ENCODE measurements around the gene RPS6KB1. TPM values are rescaled to one million over a fixed set of nuclear protein-coding genes. Genes with fewer than 3 reads are reported as not detected.
"Not testable (repeated sequence)": the region's sequence is repeated elsewhere in the genome, so short reads cannot be mapped to it uniquely, and the experiment has no call there.

Gene RPS6KB1
- 10 to 100 TPM; 13.7 to 28.2 (median 21.0) TPM for polyA plus RNA-seq (ENCODE audit: low read depth in 6 of 6)

- DNase-seq (peak; percentile 97), ATAC-seq (ENCODE audit: low read depth in 2 of 2) (peak; percentile 90)
- peaks cover 5 to 14% of the 10 kb centered on the region in 2 donors for H3K36me3 Mint-ChIP-seq
- no peaks in the 10 kb centered on the region for H3K9me3 Mint-ChIP-seq
- H3K27me3 Mint-ChIP-seq, result no peaks in the 10 kb centered on the region
- peak within 1 kb of the TSS; percentile 99 to 100 (median 99) for H3K27ac Mint-ChIP-seq
- H3K4me3 Mint-ChIP-seq, result peak within 1 kb of the TSS; percentile 98 to 100 (median 100)
- H3K4me1 Mint-ChIP-seq, result peaks cover 43 to 60% (median 58%) of the 10 kb centered on the region in 3 donors
Observed at GRCh38 chr17:59892924-59893675, at the start of gene RPS6KB1, which contains the start of gene TUBD1. TSS of gene RPS6KB1 (plus strand) at chr17:59893121. CDS start at chr17:59893185, 64 bp downstream. TSS of gene TUBD1 (minus strand) at chr17:59892943. CDS start at chr17:59891002, 1,941 bp downstream.

DNA sequence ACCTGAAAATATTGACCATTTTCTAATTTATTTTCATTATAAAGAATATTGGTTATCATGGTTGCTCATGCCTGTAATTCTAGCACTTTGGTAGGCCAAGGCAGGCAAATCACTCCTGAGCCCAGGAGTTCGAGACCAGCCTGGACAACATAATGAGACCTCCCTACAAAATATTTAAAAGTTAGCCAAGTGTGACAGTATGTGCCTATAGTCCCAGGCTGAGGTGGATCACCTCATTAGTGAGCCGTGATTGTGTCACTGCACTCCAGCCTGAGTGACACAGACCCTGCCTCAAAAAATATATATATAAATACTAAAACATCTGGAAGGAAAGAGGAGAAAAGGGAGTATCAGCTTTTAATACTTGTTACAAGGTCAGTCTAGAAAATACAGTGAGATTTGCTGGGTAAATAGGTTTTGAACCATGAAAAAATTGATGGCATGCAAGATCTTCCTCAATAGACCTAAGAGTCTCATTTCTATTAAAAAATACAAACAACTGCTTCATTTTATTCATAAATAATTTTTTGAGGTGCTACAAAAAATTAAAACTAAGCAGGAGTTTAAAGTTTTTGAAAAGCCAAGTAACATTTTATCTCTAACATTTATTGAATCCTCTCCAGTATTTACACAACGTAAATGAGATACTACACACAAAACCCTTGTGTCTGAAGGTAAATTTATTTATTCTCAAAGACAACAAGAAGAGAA lies 47.9 kb upstream of the RPS6KB1 start:
- DNase-seq, result no peak
- peak overlapping the region in 4 of 6 donors; percentile 60 to 83 (median 73) for H3K27ac Mint-ChIP-seq
- peaks cover 0 to 12% of the 10 kb centered on the region in 2 donors for H3K36me3 Mint-ChIP-seq
- H3K4me1 Mint-ChIP-seq, result peaks cover 28 to 63% (median 29%) of the 10 kb centered on the region in 3 donors
- no peaks in the 10 kb centered on the region for H3K9me3 Mint-ChIP-seq
- H3K4me3 Mint-ChIP-seq, result no peak overlapping the region
- no peak for ATAC-seq (ENCODE audit: low read depth in 2 of 2)
- H3K27me3 Mint-ChIP-seq, result no peaks in the 10 kb centered on the region

GRCh38 chr17:59845595-59846393 lies 47.1 kb upstream of the RPS6KB1 start:
- H3K4me3 Mint-ChIP-seq, result peak overlapping the region in 5 of 8 donors; percentile 10 to 63 (median 28)
- H3K27me3 Mint-ChIP-seq, result no peaks in the 10 kb centered on the region
- peaks cover 0 to 4% of the 10 kb centered on the region in 2 donors for H3K36me3 Mint-ChIP-seq
- H3K9me3 Mint-ChIP-seq, result no peaks in the 10 kb centered on the region
- H3K4me1 Mint-ChIP-seq, result peaks cover 28 to 59% (median 29%) of the 10 kb centered on the region in 3 donors
- H3K27ac Mint-ChIP-seq, result peak overlapping the region; percentile 22 to 93 (median 77)
- DNase-seq (no peak), ATAC-seq (ENCODE audit: low read depth in 2 of 2) (peak; percentile 44 to 53)

GRCh38 chr17:59846394-59847165 lies 46.3 kb upstream of the RPS6KB1 start:
- H3K4me3 Mint-ChIP-seq, result peak overlapping the region in 5 of 8 donors; percentile 10 to 63 (median 34)
- H3K27ac Mint-ChIP-seq, result peak overlapping the region; percentile 58 to 93 (median 77)
- H3K4me1 Mint-ChIP-seq, result peaks cover 28 to 57% (median 29%) of the 10 kb centered on the region in 3 donors
- ATAC-seq (ENCODE audit: low read depth in 2 of 2) (peak; percentile 92 to 93), DNase-seq (peak; percentile 27)
- no peaks in the 10 kb centered on the region for H3K9me3 Mint-ChIP-seq
- H3K36me3 Mint-ChIP-seq, result peaks cover 0 to 4% of the 10 kb centered on the region in 2 donors
- H3K27me3 Mint-ChIP-seq, result no peaks in the 10 kb centered on the region

DNA sequence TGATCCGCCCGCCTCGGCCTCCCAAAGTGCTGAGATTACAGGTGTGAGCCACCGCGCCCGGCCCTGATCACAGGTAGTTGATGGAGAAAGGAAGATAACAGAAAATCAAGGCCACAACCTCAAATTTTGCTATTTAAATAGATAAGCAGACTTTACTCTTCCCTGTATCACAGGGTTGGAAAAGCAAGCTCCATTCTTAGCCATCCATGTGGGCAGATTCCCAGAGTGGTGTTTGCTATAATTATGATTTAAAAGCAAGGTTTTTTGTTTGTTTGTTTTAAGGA lies 44.6 kb upstream of the RPS6KB1 start:
- DNase-seq (no peak), ATAC-seq (ENCODE audit: low read depth in 2 of 2) (no peak)
- peaks cover 28 to 62% (median 30%) of the 10 kb centered on the region in 3 donors for H3K4me1 Mint-ChIP-seq
- no peaks in the 10 kb centered on the region for H3K27me3 Mint-ChIP-seq
- peak overlapping the region in 2 of 6 donors; percentile 83 for H3K27ac Mint-ChIP-seq
- H3K4me3 Mint-ChIP-seq, result peak overlapping the region in 1 of 8 donors; percentile 55
- H3K36me3 Mint-ChIP-seq, result no peaks in the 10 kb centered on the region
- H3K9me3 Mint-ChIP-seq, result no peaks in the 10 kb centered on the region

DNA sequence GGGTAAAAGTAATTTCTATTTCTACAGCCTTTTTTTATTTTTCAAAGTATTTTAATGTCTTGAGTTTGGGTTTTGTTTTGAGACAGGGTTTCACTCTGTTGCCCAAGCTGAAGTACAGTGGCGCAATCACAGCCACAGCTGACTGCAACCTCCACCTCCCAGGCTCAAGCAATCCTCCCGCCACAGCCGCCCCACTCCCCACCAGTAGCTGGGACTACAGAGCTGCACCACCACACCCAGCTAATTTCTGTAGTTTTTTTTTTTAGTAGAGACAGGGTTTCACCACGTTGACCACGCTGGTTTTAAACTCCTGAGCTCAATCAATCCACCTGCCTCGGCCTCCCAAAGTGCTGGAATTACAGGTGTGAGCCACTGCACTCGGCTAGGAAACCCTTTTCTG lies 44.1 kb upstream of the RPS6KB1 start:
- H3K9me3 Mint-ChIP-seq, result no peaks in the 10 kb centered on the region
- H3K4me3 Mint-ChIP-seq, result peak overlapping the region; percentile 7 to 82 (median 40)
- peaks cover 32 to 62% (median 34%) of the 10 kb centered on the region in 3 donors for H3K4me1 Mint-ChIP-seq
- no peak for DNase-seq
- peak; percentile 24 to 44 for ATAC-seq (ENCODE audit: low read depth in 2 of 2)
- no peaks in the 10 kb centered on the region for H3K27me3 Mint-ChIP-seq
- H3K36me3 Mint-ChIP-seq, result no peaks in the 10 kb centered on the region
- H3K27ac Mint-ChIP-seq, result peak overlapping the region in 5 of 6 donors; percentile 32 to 88 (median 67)

DNA sequence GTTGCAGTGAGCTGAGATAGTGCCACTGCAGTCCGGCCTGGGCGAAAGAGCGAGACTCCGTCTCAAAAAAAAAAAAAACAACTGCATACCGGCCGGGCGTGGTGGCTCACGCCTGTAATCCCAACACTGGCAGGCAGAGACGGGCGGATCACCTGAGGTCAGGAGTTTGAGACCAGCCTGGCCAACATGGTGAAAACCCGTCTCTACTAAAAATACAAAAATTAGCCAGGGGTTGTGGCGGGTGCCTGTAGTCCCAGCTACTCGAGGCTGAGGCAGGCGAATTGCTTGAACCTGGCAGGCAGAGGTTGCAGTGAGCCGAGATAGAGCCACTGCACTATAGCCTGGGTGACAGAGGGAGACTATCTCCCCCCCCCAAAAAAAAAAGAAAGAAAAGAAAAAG lies 42.6 kb upstream of the RPS6KB1 start:
- H3K27me3 Mint-ChIP-seq; H3K9me3 Mint-ChIP-seq; H3K36me3 Mint-ChIP-seq; H3K4me3 Mint-ChIP-seq; DNase-seq; ATAC-seq (ENCODE audit: low read depth in 2 of 2): not testable (repeated sequence)
- peak overlapping the region in 1 of 6 donors; percentile 49 for H3K27ac Mint-ChIP-seq
- peaks cover 32 to 57% (median 33%) of the 10 kb centered on the region in 3 donors for H3K4me1 Mint-ChIP-seq

DNA sequence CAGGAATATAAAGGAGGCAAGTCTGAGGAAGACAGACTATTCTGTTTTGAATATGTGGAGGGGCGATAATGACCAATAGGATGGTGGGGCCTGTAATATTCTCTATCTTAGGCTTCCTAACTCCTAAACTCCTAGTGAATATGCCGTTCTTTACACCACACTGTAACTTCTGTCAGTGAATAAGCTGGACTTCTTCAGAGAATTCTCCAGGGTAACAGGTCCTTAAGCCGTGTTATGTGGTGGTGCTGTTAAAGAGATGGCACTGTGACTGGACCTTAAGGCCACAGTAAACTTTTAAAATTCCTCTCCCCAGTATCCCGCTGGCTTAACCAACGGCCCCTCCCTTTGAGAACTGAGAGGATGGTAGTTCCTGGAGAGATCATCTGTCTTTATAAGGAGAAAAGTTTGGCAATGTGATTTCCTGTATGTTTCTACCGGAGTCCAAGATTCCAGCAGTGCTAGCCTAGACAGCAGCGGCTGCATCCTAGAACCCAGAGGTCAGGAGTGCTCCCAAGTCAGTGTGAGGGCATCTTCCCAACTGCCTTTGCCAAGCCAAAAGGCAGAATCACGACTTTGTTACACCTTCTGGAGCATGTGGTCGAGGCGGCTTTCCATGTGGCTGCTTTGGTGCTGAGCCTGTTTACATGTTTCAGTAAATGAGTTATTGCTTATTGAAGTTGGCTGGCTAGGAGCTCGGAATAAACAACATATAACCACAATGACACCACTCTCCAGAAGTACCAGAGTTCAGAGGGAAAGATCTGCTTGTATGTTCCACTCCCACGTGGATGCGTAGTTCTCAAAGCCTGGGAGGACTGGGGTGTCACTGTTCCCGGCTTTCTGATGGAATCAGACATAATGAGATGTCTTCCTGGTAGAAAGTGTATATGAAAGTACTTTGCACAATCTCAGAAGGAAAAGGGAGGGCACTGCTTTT lies 41.2 kb upstream of the RPS6KB1 start:
- ATAC-seq (ENCODE audit: low read depth in 2 of 2) (no peak), DNase-seq (no peak)
- Mint-ChIP-seq H3K4me3 (no peak overlapping the region), H3K27ac (peak overlapping the region in 1 of 6 donors; percentile 30), H3K27me3 (no peaks in the 10 kb centered on the region), H3K4me1 (peaks cover 20 to 43% (median 21%) of the 10 kb centered on the region in 3 donors), H3K9me3 (no peaks in the 10 kb centered on the region), H3K36me3 (no peaks in the 10 kb centered on the region)

- not testable (repeated sequence) for H3K36me3 Mint-ChIP-seq; H3K27ac Mint-ChIP-seq; H3K4me3 Mint-ChIP-seq; H3K9me3 Mint-ChIP-seq; ATAC-seq (ENCODE audit: low read depth in 2 of 2); DNase-seq; H3K27me3 Mint-ChIP-seq
- peaks cover 14 to 32% (median 15%) of the 10 kb centered on the region in 3 donors for H3K4me1 Mint-ChIP-seq
Observed at GRCh38 chr17:59852847-59853167, 40.1 kb upstream of the RPS6KB1 start.

GRCh38 chr17:59853168-59853918 lies 39.6 kb upstream of the RPS6KB1 start:
- no peak for DNase-seq
- Mint-ChIP-seq H3K27me3 (no peaks in the 10 kb centered on the region), H3K4me1 (peaks cover 12 to 27% (median 14%) of the 10 kb centered on the region in 3 donors), H3K36me3 (no peaks in the 10 kb centered on the region), H3K4me3 (no peak overlapping the region), H3K9me3 (no peaks in the 10 kb centered on the region), H3K27ac (peak overlapping the region in 2 of 6 donors; percentile 34 to 74)
- peak; percentile 54 to 77 for ATAC-seq (ENCODE audit: low read depth in 2 of 2)

- H3K27me3 Mint-ChIP-seq; H3K36me3 Mint-ChIP-seq; ATAC-seq (ENCODE audit: low read depth in 2 of 2); DNase-seq; H3K4me3 Mint-ChIP-seq; H3K27ac Mint-ChIP-seq; H3K9me3 Mint-ChIP-seq: not testable (repeated sequence)
- peaks cover 7 to 19% (median 9%) of the 10 kb centered on the region in 3 donors for H3K4me1 Mint-ChIP-seq
Observed at GRCh38 chr17:59853919-59854729, 38.8 kb upstream of the RPS6KB1 start.

Measured in naive B cell (primary cell).